Activated CD8-positive, alpha-beta memory T cell treated with anti-CD3 and anti-CD28 coated beads for 4 hours (primary cell): ENCODE results near the gene ATP6V0D1.
A peak's percentile ranks its signal among the peaks of the same experiment; 100 is the strongest.

Source experiments
- DNase-seq, 2 donors: peaks; one replicate each; pipeline ENCODE4 v3.0.0-alpha.2; 2020; ENCODE audit warnings: low read depth in 2 of 2

The ATP6V0D1 gene

GRCh38 chr16:67463059-67463458 is 17.9 kb downstream of the ATP6V0D1 start:
- no peak for DNase-seq

- DNase-seq = no peak
These were observed 18.7 kb downstream of the ATP6V0D1 start for GRCh38 chr16:67462279-67462655.

GRCh38 chr16:67461600-67462278 is 19.2 kb downstream of the ATP6V0D1 start:
- DNase-seq = no peak

- DNase-seq = no peak
These were observed 20.0 kb downstream of the ATP6V0D1 start for GRCh38 chr16:67460961-67461360.

- no peak for DNase-seq
These were observed 20.8 kb downstream of the ATP6V0D1 start for GRCh38 chr16:67460168-67460567.

- no peak for DNase-seq
These were observed 21.2 kb downstream of the ATP6V0D1 start for GRCh38 chr16:67459861-67460150.

GRCh38 chr16:67459066-67459860 is 21.7 kb downstream of the ATP6V0D1 start:
- DNase-seq = no peak

- DNase-seq = no peak
These were observed 22.8 kb downstream of the ATP6V0D1 start for GRCh38 chr16:67458121-67458641.

- DNase-seq = no peak
These were observed 23.3 kb downstream of the ATP6V0D1 start for GRCh38 chr16:67457611-67458010.

- no peak for DNase-seq
These were observed 24.4 kb downstream of the ATP6V0D1 start for GRCh38 chr16:67456391-67457081.

GRCh38 chr16:67454852-67455251 is 26.1 kb downstream of the ATP6V0D1 start:
- DNase-seq = no peak

- DNase-seq = no peak
These were observed 26.9 kb downstream of the ATP6V0D1 start for GRCh38 chr16:67454104-67454503.

- DNase-seq = no peak
These were observed 29.1 kb downstream of the ATP6V0D1 start for GRCh38 chr16:67451704-67452435.

GRCh38 chr16:67451061-67451703 is 29.8 kb downstream of the ATP6V0D1 start:
- no peak for DNase-seq

- no peak for DNase-seq
These were observed 31.2 kb downstream of the ATP6V0D1 start for GRCh38 chr16:67449739-67450138.

GRCh38 chr16:67449336-67449735 is 31.6 kb downstream of the ATP6V0D1 start:
- no peak for DNase-seq

- DNase-seq = no peak
These were observed 32.4 kb downstream of the ATP6V0D1 start for GRCh38 chr16:67448580-67448979.

GRCh38 chr16:67447508-67448076 is 33.4 kb downstream of the ATP6V0D1 start:
- DNase-seq = peak in 1 of 2 donors; percentile 19

- no peak for DNase-seq
These were observed 33.9 kb downstream of the ATP6V0D1 start for GRCh38 chr16:67446968-67447507.
